Chondrocyte (in vitro differentiated cells): ENCODE data around the gene ENTPD5. TPM values are rescaled to one million over a fixed set of nuclear protein-coding genes. Genes with fewer than 3 reads are reported as not detected.
"Not testable (repeated sequence)": the region's sequence is repeated elsewhere in the genome, so short reads cannot be mapped to it uniquely, and the experiment has no call there.

Experiments
- DNase-seq: peaks from one replicate; pipeline ENCODE4 v3.0.0; 2021; ENCODE audit warnings: mixed read lengths, low spot score
- H3K27ac Mint-ChIP-seq: one replicate; pipeline ENCODE4 v1.8.0; 2021; ENCODE audit warnings: mild to moderate bottlenecking, moderate library complexity, mixed read lengths; ENCODE audit not compliant: unreplicated experiment
- H3K27me3 Mint-ChIP-seq: 2 replicates; pipeline ENCODE4 v1.8.0; 2021; ENCODE audit warnings: low read depth, mixed read lengths
- H3K36me3 Mint-ChIP-seq: 2 replicates; pipeline ENCODE4 v1.8.0; 2021; ENCODE audit warnings: low read depth, mixed read lengths
- H3K4me1 Mint-ChIP-seq: 2 replicates; pipeline ENCODE4 v1.8.0; 2021; ENCODE audit warnings: low read depth, mild to moderate bottlenecking, mixed read lengths
- H3K4me3 Mint-ChIP-seq: one replicate; pipeline ENCODE4 v1.8.0; 2021; ENCODE audit warnings: mild to moderate bottlenecking, moderate library complexity, mixed read lengths; ENCODE audit not compliant: unreplicated experiment
- H3K9me3 Mint-ChIP-seq: 2 replicates; pipeline ENCODE4 v1.8.0; 2021; ENCODE audit warnings: low read depth, mixed read lengths
- total RNA-seq: library from RNA; stranded (reverse); gene quantifications from 3 replicates; pipeline ENCODE4 v1.2.1, GENCODE V29; 2021
- TF ChIP-seq, protein P1 (sequence below): fragments of 200-600 bp; sonication (generic); IDR thresholded peaks from 2 replicates; pipeline ENCODE4 v1.5.0; 2021; ENCODE audit warnings: antibody characterized with exemption, mild to moderate bottlenecking, moderate library complexity

Gene ENTPD5
- total RNA-seq, 1 donor from 2014 or later = 19.3 TPM

DNA sequence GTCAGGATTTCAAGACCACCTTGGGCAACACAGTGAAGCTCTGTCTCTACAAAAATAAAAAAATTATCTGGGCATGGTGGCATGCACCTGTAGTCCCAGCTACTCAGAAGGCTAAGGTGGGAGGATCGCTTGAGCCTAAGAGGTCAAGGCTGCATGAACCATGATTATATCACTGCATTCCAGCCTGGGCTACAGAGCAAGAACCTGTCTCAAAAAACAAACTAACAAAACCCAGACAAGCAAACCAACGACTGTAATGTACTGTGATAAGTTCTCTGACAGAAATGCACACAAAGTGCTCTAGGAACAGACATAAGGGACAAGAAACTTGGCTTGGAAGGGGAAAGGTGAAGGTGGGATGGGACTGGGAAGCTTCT, 22.4 kb downstream of the ENTPD5 start:
- TF ChIP-seq, protein P1, sequence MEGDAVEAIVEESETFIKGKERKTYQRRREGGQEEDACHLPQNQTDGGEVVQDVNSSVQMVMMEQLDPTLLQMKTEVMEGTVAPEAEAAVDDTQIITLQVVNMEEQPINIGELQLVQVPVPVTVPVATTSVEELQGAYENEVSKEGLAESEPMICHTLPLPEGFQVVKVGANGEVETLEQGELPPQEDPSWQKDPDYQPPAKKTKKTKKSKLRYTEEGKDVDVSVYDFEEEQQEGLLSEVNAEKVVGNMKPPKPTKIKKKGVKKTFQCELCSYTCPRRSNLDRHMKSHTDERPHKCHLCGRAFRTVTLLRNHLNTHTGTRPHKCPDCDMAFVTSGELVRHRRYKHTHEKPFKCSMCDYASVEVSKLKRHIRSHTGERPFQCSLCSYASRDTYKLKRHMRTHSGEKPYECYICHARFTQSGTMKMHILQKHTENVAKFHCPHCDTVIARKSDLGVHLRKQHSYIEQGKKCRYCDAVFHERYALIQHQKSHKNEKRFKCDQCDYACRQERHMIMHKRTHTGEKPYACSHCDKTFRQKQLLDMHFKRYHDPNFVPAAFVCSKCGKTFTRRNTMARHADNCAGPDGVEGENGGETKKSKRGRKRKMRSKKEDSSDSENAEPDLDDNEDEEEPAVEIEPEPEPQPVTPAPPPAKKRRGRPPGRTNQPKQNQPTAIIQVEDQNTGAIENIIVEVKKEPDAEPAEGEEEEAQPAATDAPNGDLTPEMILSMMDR = no peak
- DNase-seq = no peak
- Mint-ChIP-seq H3K4me1 (no peaks in the 10 kb centered on the region), H3K27ac (no peak overlapping the region), H3K9me3 (no peaks in the 10 kb centered on the region), H3K36me3 (peaks cover 9% of the 10 kb centered on the region), H3K4me3 (no peak overlapping the region), H3K27me3 (no peaks in the 10 kb centered on the region)

GRCh38 chr14:73995977-73996378, 23.1 kb downstream of the ENTPD5 start:
- Mint-ChIP-seq H3K36me3 (peaks cover 9% of the 10 kb centered on the region), H3K9me3 (no peaks in the 10 kb centered on the region), H3K4me3 (no peak overlapping the region), H3K27me3 (no peaks in the 10 kb centered on the region), H3K4me1 (no peaks in the 10 kb centered on the region), H3K27ac (no peak overlapping the region)
- TF ChIP-seq, protein P1 = no peak
- DNase-seq = no peak

- not testable (repeated sequence) for H3K36me3 Mint-ChIP-seq, H3K27ac Mint-ChIP-seq, H3K9me3 Mint-ChIP-seq, H3K27me3 Mint-ChIP-seq, DNase-seq, H3K4me1 Mint-ChIP-seq, H3K4me3 Mint-ChIP-seq
Measured at GRCh38 chr14:73994926-73995325, 24.2 kb downstream of the ENTPD5 start.

GRCh38 chr14:73991092-73991491, 28.0 kb downstream of the ENTPD5 start:
- DNase-seq = no peak
- Mint-ChIP-seq H3K27ac (no peak overlapping the region), H3K9me3 (no peaks in the 10 kb centered on the region), H3K4me1 (no peaks in the 10 kb centered on the region), H3K36me3 (peaks cover 18% of the 10 kb centered on the region), H3K27me3 (no peaks in the 10 kb centered on the region), H3K4me3 (no peak overlapping the region)
- TF ChIP-seq, protein P1 = no peak

DNA sequence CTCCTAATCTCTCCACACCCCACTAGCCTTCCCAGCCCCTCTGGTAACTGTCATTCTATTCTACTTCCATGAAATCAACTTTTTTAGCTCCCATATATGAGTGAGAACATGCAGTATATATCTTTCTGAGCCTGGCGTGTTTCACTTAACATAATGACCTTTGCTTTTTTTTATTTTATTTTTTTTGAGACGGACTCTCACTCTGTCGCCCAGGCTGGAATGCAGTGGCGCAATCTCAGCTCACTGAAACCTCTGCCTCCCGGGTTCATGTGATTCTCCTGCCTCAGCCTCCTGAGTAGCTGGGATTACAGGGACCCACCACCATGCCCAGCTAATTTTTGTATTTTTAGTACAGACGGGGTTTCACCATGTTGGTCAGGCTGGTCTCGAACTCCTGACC, 30.4 kb downstream of the ENTPD5 start:
- not testable (repeated sequence) for H3K4me3 Mint-ChIP-seq, H3K27ac Mint-ChIP-seq, H3K4me1 Mint-ChIP-seq, DNase-seq, H3K9me3 Mint-ChIP-seq, H3K27me3 Mint-ChIP-seq
- H3K36me3 Mint-ChIP-seq = peaks cover 24% of the 10 kb centered on the region

- no peaks in the 10 kb centered on the region for H3K9me3 Mint-ChIP-seq
- no peaks in the 10 kb centered on the region for H3K27me3 Mint-ChIP-seq
- no peak for DNase-seq
- peaks cover 24% of the 10 kb centered on the region for H3K36me3 Mint-ChIP-seq
- no peak overlapping the region for H3K4me3 Mint-ChIP-seq
- TF ChIP-seq, protein P1 = no peak
- no peaks in the 10 kb centered on the region for H3K4me1 Mint-ChIP-seq
- H3K27ac Mint-ChIP-seq = no peak overlapping the region
Measured at GRCh38 chr14:73988065-73988464, 31.0 kb downstream of the ENTPD5 start.
